ENCODE measurements around the gene SMIM43.
A peak's percentile ranks its signal among the peaks of the same experiment; 100 is the strongest.
"Not testable (repeated sequence)": the region's sequence is repeated elsewhere in the genome, so short reads cannot be mapped to it uniquely, and the experiment has no call there.

SMIM43 gene

DNA sequence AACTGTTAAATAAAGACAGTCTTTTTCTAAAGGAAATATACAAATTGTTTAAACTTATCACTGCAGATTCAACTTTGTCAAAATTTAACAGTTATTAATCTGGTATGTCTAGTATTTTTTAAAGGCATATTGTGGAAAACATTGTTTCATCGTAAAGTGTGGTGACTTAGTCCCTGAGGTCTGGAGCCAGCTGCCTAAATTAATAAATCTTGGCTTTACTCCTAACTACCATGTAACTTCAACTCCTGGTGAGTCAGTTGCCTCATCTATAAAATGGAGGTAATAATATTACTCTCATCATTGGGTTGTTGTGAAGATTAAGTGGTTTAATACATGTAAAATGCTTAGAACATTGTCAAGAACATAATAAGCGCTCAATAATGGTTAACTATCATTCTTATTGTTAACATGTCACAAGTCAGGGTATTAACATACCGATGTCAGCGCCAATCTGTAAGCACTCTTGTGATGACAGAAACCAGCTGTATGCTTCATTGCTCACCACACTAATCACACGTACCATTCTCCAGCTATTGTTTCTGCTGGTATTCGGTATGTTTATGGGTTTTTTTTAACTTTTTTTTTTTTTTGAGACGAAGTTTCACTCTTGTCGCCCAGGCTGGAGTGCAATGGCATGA is 14.1 kb upstream of the SMIM43 start:
- DNase-seq: no peak

DNA sequence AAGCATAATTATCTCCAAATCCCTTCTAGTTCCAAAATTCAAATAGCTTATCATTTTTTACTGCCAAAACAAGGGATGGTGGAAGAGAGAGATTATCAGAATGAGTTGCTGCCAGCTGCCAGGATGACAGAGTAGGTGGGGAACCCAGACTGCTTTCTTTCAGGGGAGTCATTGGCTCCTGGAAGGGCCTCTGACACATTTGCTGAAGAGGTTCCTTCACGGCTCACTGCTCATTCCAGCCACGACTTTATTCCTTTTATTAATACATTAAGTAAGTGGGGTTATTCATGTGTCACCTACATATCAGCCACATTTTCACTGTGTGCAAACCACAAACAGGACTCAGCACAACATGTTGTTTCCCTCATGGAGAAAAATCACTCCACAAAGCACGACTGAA is 12.7 kb upstream of the SMIM43 start:
- DNase-seq: peak; percentile 24

DNA sequence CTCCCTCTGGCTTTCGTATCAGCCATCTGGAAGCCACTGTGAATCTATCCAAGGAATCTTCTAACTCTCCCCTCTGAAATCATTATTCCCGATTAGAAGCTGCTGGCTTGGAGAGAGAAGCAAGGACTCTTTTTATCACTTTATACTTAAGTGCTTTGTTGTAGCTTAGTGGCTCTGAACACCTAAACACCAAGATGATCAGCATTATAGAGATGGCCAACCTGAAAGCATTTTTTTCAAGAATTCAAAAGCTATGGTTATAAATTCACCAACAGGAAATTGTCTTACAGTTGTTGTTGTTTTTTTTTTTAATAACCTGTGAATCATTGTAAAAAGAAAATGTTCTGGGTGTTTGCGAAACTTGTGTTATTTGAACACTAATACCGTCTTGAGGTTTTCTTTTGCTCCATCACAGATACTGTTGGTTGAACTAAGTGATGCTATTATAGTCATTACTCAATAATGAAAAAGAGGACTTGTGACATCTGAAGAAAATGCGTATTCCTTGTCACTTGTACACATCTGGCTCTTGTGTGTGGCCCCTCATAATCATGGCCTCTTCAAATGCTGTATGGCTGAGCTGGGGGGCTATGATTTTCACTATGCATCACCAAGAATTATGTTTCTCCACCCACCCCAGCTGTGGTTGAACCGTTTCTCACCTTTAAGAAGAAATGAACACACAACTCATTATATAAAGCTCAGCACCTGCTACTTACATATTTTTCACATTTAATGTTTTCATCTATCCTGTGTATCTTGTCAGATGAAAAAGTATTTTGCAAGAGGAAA is 11.8 kb upstream of the SMIM43 start:
- DNase-seq: no peak

DNA sequence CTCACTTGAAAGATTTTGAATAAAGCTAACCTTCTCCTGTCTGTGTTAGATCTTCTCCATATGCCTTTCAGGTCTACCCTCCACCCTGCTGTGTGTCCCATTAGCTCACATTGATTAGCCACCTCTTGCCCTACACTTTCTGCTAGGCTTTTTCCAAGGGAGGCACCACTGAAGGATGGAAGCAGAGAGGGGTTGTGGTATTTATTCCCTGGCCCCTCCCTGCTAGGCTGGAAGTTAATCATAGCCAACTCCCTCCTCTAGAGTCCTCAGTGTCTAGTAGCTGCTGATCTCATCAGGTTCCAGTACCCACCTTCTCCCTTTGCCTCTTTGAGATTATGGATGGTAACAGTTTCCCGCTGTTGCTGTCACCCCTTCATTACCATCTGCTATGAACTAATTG is 8.9 kb upstream of the SMIM43 start:
- no peak for DNase-seq

DNA sequence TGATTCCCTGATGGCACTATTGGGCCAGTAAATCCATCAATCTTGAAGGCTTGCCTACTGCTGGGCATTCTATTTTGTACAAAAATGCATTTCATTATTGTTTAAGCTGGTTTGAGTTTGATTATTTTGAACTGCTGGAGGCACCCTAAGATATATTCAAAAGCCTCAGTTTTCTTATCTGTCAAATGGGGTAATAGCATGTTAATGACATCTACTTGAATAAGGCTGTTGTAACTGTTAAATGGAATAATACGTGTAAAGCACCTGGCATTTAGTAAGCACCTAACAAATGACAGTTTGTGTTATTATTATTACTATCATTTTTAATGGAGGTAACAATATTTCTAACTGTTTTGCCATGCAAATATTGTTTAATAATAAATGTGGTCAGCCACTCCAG is 6.9 kb upstream of the SMIM43 start:
- no peak for DNase-seq

DNA sequence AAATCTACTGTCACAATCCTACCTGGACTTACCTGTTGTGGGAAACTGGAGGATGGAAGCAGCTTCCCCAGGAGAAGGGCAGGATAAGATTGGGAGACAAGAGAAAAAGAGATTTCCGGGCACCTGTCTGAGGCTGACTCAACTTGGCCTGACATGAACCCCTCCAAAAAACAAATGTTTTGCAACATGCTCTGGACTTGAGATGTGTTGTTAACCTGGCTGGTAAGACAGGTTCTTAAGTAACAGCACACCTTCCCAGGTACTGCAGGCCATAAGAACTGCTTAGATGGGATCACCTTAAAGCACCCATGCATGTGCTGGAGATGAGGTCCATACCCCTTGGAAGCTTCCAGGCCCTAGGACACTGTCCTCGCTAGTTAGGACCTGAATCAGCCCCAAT is 4.4 kb upstream of the SMIM43 start:
- no peak for DNase-seq

DNA sequence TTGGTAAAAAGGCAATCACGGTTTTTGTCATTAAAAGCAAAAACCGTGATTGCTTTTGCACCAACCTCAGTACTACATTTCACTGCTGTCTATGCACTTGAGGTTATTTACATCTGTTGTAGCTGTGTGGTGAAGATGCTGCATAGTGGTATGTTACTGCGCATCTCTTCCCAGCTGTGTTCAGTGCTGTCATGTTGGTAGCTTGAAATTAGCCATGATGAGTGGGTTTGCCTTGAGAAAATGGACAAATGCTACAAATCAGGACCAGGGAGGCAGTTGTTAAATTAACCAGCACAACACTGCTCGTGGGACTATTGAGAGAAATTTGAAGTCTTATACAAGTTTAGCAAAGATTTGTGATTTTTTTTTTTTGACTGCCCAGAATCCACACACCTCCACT is 2.2 kb upstream of the SMIM43 start:
- DNase-seq: no peak

DNA sequence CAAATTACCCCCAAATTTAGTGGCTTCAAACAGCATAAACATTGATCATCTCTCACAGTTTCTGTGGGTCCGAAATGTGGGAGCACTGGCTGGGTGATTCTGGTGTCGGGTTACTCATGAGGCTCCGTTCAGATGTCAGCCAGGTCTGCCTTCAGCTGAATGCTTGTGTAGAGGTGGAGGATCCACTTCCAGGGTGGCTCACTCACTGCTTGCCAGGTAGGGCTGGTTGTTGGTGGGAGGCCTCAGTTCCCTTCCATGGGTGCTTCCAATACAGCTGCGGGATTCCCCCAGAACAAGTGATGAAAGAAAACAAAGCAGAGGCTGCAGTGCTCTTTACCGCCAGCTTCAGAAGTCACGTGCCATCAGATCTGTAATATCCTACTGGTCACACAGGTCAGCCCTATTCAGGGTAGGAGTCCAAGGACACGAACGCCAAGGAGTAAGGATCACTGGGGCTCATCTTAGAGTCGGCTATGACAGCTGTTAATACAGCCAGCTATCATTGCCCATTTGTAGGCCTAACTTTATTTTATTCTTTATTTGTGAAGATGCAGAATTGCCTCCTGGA is 1.1 kb upstream of the SMIM43 start:
- no peak for DNase-seq

DNA sequence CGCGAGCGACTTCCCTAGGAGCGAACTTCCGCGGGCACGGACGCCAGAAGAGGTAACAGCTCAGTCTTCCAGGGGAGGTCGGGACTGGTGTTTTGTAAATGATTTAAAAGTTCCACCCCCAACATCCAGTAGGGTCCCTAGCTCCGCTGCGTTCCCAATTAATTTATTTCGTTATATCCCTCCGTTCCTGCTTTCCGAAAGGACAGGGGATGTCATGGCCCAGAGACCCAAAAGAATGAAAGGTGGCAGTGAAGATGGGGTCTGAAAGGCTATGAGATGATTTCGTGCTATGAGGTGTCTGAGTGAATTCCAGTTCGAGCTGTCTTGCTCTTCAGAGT is 373 bp upstream of the SMIM43 start:
- DNase-seq: no peak

DNA sequence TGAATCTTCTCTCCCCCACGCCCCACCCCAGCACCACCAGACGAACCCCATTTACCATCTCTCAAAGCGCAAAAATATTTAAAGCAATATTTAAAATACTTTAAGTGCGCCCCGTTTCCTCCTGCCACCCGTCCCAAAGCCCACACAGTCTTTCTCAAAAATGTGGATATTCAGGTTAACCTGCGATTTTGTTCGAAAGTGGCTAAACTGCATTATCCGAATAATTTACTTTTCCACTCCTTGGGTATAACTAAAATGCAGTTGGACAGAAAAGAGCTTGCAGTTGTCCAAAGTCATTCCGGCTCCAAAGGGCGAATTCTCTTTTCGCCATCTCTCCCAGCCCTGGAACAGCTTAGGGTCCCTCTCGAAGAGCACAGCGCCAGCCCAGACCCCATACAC is 662 bp downstream of the SMIM43 start:
- no peak for DNase-seq

DNA sequence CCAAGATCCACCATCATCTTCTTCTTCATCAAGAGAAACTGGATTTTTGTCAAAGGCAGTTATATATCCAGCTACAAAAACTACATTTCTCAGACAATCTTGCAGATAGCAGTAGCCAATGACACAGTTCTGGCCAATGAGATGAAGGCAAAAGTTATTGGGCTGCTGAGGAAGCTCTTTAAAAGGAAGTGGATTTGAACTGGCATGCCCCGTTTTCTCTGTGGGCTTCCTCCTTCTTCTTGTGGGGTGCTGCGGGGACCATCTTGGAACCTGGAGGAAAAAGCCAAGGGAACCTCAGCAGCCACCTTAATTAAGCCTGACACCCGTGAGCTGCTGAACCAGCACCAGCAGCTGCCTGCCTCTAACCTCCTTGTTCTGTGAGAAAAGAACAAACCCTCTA is 4.8 kb downstream of the SMIM43 start:
- no peak for DNase-seq

DNA sequence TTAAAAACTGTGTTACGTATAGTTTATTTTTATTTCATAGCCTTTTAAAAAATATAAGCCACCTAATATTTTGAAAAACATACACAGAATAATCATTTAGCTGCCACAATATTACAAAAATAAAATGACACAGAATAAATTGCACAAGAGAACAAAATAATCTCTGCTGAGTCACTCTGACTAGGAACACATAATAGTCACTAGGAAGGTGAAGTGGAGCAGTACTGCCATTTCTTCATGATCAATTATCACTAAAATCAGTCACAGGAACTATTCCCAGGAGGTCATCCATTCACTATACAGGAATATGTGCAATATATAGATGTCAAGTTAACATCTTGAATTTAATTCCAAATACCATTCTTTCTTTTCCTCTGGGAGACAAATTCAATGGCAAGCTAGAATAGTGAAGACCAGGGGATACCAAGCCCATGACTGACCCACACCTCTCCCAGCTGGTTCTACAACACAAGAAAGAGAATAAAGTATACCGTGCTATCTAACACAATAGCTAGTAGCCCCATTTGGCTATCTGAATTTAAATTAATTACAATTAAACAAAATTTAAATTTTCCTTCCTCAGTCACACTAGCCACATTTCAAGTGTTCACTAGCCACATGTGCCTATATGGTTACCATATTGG is 5.9 kb downstream of the SMIM43 start:
- DNase-seq: no peak

DNA sequence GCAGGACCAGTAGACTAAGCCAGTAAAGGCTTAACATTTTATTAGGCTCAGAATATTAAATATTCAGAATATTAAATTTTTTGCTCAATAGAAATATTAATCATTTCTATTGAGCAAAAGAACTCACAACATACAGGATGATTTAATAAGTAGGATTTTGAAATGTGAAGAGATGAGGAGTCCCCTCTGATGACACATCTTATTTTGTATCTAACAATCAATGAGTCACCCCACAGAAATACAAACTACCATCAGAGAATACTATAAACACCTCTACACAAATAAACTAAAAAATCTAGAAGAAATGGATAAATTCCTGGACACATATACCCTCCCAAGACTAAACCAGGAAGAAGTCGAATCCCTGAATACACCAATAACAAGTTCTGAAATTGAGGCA is 12.8 kb downstream of the SMIM43 start:
- DNase-seq: not testable (repeated sequence)

DNA sequence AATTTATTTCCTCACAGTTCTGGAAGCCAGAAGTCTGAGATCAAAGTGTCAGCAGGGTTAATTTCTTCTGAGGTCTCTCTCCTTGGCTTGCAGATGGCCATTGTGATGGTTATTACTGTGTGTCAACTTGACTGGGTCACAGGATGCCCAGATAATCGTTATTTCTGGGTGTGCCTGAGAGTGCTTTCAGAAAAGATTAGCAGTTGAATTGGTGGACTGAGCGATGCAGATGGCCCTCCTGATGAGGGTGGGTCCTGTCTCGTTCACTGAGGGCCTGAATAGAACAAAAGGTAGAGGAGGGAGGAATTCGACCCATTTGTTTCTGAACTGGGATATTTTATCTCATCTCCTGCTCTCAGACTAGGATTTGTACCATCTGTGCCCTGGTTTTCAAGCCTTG is 15.7 kb downstream of the SMIM43 start:
- DNase-seq: no peak

DNA sequence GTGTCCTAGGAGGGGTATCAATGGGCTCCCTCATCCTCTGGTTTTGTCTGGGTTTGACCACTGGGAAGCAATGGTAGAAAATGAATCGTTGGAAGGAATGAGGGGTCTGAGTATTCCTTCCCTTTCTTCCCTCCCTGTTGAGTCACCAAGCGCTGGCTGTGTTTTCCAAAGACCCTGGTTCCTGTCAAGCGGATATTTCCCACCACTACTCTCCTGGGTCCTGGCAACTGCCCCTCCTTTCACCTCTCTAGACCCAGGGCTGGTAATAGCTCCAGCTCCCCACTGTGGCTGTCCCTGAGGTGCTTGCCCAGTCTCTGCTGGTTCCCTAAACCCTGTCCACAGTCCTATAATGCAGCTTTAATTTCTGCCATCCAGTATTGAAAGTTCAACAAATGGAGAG is 22.2 kb downstream of the SMIM43 start:
- DNase-seq: no peak

DNA sequence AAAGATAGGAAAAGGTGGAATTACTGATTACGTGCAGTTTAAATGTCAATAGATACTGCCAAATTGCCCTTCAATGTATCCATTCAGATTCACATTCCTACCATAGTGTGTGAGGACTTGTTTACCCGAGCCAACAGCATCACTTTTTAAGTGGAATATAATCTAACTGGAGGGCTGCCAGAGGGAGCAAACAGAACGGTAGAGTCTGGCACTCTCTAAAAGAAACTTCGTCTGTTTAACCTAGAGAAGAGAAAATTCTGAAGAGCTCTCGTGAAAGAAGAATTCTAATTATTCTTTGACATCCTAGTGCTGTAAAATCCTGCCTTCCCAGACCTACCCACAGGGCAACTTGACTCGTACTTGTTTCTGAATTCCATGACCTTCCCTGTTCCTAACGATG is 23.2 kb downstream of the SMIM43 start:
- DNase-seq: no peak

DNA sequence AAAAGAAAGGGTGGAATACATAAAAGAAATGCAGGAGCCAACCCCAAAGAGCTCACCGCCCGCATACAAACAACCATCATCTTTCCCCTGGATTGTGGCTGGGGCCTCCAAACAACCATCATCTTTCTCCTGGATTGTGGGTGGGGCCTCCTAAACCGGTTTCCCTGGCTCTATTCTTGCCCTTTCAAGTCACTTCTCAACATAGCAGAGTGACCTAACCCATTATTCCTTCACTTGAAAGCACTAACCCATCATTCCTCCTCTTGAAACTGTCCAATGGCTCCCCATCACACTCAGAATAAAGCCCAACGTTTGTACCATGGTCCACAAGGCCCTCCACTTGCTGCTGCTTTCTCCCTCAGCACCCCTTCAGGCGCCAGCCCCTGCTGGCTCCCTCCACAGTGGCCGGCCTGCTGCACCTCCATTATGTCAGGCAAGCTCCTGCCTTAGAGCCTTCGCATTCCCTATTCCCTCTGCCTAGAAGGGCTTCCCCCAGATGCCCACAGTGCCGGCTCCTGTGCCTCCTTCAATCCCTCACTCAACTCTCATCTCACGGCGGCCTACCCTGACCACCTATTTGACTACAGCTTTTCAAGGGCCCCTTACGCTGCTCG is 24.1 kb downstream of the SMIM43 start:
- no peak for DNase-seq

DNA sequence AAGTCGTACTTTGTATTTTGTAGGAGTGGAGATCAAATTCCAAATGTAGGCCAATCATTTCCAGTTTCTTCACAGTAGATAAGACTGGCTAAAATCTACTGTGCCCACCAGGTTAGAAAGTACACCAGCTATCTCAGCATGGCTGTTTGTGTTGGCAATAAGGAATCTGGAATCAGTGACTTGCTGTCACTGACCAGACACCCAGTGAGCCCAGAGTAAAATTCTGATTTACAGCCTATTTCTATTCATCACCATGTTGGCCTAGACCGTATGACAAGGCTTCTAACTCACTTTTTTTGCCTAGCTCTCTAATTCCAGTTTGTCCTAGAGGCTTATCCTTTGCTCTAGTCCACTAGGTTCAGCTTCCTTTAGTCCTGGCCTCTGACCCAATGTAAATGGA is 25.4 kb downstream of the SMIM43 start:
- DNase-seq: no peak

DNA sequence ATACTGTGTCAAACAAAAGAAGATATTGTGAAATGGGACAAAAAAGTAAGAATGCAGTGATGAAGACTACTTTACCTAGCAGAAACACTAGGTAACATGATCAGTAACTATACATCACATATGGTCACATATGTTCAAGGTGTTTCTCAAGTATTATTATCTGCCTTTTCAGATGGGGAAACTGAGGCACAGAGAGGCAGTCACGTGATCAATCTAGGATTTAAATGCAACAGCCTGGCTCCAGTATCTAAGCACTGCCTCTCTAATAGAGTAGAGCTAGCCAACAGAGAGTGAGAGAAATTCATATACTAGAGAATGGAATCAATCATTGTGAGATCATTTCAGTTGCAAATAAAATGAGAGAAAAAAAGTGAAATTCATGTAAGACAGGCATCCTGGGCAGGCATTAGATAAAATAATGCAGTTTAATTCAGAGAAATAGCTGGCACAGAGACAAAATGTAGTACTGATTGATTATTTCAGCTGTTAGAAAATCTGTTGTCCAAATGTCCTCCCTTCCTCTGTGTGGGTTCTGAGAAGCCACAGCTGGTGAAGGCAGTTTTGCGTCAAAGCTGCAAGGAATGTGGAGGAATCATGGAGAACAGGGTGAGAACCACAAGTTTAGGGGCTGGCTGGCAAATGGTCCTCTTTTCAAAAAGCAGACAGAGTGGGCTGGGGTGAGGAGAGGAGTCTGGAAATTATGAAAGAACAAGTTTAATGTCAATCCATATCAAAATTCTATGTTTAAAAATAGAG is 26.0 kb downstream of the SMIM43 start:
- DNase-seq: no peak

DNA sequence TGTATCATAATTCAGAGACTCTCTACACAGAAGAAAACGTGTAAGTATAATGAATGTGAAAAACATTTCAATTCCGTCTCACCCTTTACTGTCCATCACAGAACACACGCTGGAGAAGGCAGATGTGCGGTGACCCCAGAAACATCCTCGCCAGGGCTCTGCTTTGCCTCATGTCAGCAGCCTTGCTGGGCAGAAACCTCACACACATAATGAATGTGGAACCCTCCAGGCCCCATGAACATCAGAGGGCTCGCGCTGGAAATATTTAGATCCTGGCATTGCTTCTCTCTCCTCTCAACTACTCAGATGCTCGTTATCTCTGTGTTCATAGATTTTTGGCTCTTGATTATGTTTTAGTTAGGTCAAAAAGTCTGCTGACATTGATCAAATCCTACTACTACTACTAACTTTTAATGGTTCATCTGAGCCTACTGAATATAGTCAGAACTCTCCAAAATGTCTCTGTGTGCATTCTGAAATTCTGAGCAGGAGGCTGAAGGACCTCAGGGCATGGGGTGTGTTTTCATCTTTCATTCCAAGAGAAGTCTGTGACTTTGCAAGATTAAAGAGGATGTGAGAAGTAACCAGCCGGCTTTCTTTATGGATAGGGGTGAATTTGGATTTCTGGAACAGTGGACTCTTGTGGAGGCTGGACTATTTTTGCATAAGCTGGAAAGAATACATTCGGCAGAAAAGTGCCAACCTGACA is 27.0 kb downstream of the SMIM43 start:
- no peak for DNase-seq

DNA sequence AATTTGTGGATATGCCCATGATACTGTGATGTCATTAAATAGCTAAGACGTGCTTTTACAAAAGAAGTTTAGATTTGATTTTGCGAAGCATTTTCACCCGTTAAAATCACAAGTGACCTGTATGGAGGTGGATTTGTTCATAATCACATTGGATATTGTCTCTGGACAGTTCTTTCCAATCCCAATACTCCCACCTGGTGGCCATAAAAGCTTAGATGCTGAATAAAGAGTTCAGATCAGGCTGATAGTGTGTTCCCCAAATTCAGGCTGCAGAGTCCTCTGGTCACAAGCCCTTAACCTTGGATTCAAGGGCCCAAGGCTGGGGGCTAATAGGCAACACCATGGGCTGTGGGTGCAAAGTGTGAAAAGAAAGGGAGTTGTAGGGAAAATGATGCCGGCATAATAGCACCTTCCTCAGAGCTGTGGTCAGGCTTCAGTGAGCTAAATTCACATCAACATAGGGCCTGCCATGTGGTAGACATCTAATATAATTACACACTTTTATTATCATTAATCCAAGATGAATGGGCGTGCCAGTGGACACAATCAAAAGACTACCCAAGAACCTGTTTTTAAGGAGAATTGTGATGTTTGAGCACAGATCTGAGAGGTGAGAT is 28.1 kb downstream of the SMIM43 start:
- peak; percentile 18 for DNase-seq

DNA sequence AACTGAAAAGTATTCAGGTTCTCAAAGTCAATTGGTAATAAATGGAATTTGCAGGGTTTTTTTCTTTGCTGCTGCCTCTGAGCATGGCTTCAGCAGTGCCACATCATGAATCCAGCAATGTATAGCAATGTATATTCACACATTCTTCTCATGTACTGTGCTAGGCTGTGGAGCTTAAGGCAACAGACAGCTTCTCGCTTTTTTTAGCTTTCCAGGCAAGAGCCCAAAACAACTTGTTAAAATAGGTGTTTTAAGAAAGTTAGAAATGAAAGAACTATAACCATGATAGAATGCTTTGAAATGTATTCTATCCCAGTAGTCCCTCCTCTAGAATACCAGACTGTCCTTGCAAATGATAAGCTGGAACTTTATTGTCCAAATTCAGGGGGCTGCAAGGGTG is 30.4 kb downstream of the SMIM43 start:
- no peak for DNase-seq

Data from NCI-H446 treated with DMSO at 0.1 percent for 48 hours (cell line).